ENCODE results near the gene TLK1. TPM values are rescaled to one million over a fixed set of nuclear protein-coding genes. Genes with fewer than 3 reads are reported as not detected.
A peak's percentile ranks its signal among the peaks of the same experiment; 100 is the strongest.

Gene TLK1
- total RNA-seq, 1 donor from 2014 or later = 26.3 TPM

DNA sequence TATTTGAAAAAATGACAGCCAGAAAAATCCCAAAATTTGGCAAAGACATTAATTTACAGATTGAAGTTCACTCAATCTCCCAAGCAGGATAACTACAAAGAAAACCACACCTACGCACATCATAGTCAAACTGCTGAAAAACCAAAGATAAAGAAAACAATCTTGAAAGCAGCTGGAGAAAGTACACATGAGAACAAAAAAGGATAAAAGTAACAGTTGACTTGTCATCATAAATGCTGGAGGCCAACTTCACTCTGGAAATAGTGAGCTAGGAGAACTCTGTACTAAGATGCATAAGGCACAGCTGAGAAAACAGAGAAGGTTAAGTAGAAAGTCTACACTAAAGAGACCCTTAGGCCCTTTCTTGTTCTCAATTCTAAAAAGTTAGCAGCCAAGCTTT, 73.1 kb downstream of the TLK1 start:
- no peaks in the 10 kb centered on the region for H3K9me3 ChIP-seq (replicated peaks)
- intact Hi-C loops (cut with micrococcal nuclease) = no loop called here
- H3K27me3 ChIP-seq (ENCODE audit: low read depth) = no peaks in the 10 kb centered on the region
- H3K4me3 ChIP-seq = no peak overlapping the region
- no peak overlapping the region for H3K27ac ChIP-seq (replicated peaks)
- DNase-seq = no peak
- no peaks in the 10 kb centered on the region for H3K36me3 ChIP-seq
- H3K4me1 ChIP-seq = peaks cover 18% of the 10 kb centered on the region
- TF ChIP-seq, protein P1, sequence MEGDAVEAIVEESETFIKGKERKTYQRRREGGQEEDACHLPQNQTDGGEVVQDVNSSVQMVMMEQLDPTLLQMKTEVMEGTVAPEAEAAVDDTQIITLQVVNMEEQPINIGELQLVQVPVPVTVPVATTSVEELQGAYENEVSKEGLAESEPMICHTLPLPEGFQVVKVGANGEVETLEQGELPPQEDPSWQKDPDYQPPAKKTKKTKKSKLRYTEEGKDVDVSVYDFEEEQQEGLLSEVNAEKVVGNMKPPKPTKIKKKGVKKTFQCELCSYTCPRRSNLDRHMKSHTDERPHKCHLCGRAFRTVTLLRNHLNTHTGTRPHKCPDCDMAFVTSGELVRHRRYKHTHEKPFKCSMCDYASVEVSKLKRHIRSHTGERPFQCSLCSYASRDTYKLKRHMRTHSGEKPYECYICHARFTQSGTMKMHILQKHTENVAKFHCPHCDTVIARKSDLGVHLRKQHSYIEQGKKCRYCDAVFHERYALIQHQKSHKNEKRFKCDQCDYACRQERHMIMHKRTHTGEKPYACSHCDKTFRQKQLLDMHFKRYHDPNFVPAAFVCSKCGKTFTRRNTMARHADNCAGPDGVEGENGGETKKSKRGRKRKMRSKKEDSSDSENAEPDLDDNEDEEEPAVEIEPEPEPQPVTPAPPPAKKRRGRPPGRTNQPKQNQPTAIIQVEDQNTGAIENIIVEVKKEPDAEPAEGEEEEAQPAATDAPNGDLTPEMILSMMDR (IDR thresholded peaks at IDR 0.05; ENCODE audit: borderline replicate concordance) = no peak

DNA sequence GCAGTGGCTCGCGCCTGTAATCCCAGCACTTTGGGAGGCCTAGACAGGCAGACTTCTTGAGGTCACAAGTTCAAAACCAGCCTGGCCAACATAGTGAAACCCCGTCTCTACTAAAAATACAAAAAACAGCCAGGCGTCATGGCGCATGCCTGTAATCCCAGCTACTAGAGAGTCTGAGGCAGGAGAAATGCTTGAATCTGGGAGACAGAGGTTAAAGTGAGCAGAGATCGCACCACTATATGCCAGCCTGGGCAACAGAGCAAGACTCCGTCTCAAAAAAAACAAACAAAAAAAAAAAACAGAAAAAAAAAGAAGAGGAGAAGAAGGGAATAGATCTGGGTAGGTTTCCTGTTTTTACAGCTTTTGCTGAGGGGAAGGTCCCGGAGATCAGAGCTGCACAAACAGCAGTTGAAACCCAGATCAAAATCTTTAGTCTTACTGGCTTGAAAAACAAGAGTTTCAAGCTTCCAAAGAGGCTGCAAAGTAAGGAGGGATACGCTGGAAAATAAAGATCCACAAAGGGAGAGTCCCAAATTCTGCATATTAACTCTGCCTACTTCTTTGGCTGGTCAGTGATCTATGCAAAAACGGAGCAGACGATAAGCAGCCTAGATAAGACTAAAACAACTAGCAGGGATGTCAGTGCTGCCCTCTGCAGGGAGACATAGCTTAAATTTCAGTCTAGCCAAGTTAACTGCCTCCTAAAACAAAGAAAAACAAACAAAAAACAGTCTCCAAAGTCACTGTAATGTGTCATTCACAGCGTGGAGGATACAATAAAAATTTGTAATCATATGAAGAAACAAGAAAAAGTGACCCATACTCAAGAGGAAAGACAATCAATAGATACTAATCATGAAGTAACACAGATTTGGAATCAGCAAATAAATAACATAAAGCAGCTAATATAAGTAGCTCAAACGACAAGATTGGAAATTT, 74.1 kb downstream of the TLK1 start:
- intact Hi-C loops (cut with micrococcal nuclease) = no loop called here
- Histone ChIP-seq H3K27me3 (ENCODE audit: low read depth) (no peaks in the 10 kb centered on the region), H3K4me1 (peaks cover 18% of the 10 kb centered on the region), H3K9me3 (replicated peaks) (no peaks in the 10 kb centered on the region), H3K36me3 (no peaks in the 10 kb centered on the region), H3K27ac (replicated peaks) (no peak overlapping the region), H3K4me3 (no peak overlapping the region)
- DNase-seq = no peak
- TF ChIP-seq, protein P1 (IDR thresholded peaks at IDR 0.05; ENCODE audit: borderline replicate concordance) = peak; percentile 66

DNA sequence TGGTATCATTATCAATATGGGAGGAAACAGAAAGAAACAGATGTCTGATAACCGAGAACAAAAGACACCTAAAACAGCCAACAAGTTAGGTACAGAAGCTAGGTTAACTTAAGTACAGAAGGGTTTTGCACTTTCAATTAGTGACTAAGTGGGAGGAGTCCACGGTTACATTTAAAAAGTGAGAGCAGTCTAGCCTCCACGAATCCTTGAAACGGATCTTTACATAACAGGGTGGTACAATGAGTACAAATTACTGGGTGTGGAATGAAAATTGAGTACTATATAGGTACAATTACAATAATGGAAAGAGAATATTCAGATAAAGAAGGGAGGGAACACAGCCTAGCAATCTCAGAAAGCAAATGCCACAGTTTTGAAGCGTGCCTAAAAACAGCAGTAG, 76.6 kb downstream of the TLK1 start:
- intact Hi-C loops (cut with micrococcal nuclease) = no loop called here
- no peak overlapping the region for H3K27ac ChIP-seq (replicated peaks)
- H3K27me3 ChIP-seq (ENCODE audit: low read depth) = no peaks in the 10 kb centered on the region
- H3K4me1 ChIP-seq = peaks cover 18% of the 10 kb centered on the region
- H3K9me3 ChIP-seq (replicated peaks) = no peaks in the 10 kb centered on the region
- TF ChIP-seq, protein P1 (IDR thresholded peaks at IDR 0.05; ENCODE audit: borderline replicate concordance) = no peak
- H3K36me3 ChIP-seq = no peaks in the 10 kb centered on the region
- DNase-seq = no peak
- H3K4me3 ChIP-seq = no peak overlapping the region

DNA sequence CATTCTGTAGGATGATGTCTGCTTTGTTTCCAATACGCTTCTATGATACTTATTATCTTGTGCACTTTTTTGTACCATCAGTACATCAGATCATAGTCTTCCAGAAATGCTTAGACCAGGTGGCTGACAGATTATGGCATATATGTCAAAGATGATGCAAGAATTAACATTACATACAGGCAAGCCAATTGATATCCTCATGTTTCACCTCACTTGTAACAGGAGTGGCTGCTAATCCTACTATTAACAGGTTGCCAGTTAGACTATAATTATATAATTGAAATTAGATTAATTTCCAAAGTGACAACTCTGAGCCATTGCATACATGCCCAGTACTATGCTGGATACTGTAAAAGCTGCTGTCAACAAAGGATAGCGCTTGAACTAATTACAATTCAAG, 77.2 kb downstream of the TLK1 start:
- no peaks in the 10 kb centered on the region for H3K36me3 ChIP-seq
- no peak overlapping the region for H3K27ac ChIP-seq (replicated peaks)
- no peaks in the 10 kb centered on the region for H3K9me3 ChIP-seq (replicated peaks)
- TF ChIP-seq, protein P1 (IDR thresholded peaks at IDR 0.05; ENCODE audit: borderline replicate concordance) = no peak
- peaks cover 18% of the 10 kb centered on the region for H3K4me1 ChIP-seq
- H3K4me3 ChIP-seq = no peak overlapping the region
- intact Hi-C loops (cut with micrococcal nuclease) = no loop called here
- no peaks in the 10 kb centered on the region for H3K27me3 ChIP-seq (ENCODE audit: low read depth)
- no peak for DNase-seq

DNA sequence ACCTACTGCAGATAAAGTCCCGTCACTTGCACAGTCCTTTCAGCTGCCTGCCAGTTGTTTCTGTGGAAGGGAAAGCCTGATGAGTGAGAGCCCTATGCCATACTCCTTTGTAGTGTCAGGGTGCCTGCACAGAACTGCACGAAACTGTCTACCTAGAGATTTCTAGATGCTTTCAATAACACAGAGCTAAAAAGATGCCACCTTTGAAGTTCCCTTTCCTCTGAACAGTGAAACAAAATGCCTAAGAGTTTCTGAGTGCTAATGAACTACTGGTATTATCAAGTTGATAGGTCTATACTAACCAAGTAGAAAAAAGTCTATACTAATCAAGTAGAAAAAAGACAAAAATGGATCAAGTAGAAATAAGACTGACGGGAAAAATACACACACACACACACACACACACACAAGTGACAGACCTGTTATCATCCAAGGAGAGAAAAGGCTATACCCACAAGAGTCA, 79.0 kb downstream of the TLK1 start:
- TF ChIP-seq, protein P1 (IDR thresholded peaks at IDR 0.05; ENCODE audit: borderline replicate concordance) = no peak
- H3K9me3 ChIP-seq (replicated peaks) = no peaks in the 10 kb centered on the region
- intact Hi-C loops (cut with micrococcal nuclease) = no loop called here

More for the DNA sequence above, 79.0 kb downstream of the TLK1 start:
- no peaks in the 10 kb centered on the region for H3K27me3 ChIP-seq (ENCODE audit: low read depth)
- H3K27ac ChIP-seq (replicated peaks) = no peak overlapping the region
- no peaks in the 10 kb centered on the region for H3K36me3 ChIP-seq
- no peak for DNase-seq
- peaks cover 18% of the 10 kb centered on the region for H3K4me1 ChIP-seq
- H3K4me3 ChIP-seq = no peak overlapping the region

Data from left ventricle myocardium inferior (tissue), 1 donor.